GM18867 (cell line): ENCODE results near the gene COL5A1.

Experiments
- ATAC-seq: cut with Tn5 transposase; IDR thresholded peaks from one replicate; pipeline ENCODE4 v1.9.1; 2021; ENCODE audit warnings: mild to moderate bottlenecking, moderate library complexity; ENCODE audit not compliant: unreplicated experiment

COL5A1 gene

GRCh38 chr9:134867917-134868750, 226.5 kb downstream of the COL5A1 start:
- no peak for ATAC-seq

DNA sequence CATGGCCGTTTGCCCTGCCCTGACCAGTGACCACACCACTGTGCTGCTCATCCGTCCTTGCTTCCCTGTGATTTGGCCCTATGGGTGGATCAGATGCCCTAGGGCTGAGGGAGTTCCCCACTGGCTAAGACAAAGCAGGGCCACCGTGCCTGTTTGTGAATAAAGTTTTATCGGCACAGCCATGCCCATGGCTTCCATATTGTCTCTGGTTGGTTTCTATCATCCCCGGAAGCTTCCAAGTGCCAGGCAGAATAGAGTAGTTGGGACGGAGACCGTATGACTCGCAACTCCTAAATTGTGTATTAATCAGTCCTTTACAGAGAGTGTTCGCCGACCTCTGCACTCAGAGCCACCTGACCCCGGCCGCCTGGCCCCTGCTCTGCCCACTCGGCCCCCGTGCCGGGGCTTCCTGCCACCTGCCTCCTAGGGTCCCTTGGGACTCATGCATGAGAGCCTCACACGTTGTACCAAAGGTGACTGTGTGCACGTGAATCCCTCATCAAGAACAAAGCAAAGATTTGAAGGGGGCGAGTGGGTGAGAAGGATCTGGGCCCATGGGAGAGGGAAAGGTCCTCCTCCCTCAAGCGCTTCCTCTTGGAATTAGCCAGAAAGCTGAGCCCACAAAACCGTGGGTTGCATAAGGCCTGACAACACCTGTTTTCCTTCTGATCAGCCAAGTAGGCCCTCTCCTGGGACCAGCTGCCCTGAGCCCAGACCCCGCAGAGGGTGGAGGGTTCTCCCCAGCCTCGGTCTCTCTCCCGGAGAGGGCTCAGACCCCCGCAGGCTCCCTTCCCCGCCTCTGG, 227.3 kb downstream of the COL5A1 start:
- ATAC-seq = no peak

DNA sequence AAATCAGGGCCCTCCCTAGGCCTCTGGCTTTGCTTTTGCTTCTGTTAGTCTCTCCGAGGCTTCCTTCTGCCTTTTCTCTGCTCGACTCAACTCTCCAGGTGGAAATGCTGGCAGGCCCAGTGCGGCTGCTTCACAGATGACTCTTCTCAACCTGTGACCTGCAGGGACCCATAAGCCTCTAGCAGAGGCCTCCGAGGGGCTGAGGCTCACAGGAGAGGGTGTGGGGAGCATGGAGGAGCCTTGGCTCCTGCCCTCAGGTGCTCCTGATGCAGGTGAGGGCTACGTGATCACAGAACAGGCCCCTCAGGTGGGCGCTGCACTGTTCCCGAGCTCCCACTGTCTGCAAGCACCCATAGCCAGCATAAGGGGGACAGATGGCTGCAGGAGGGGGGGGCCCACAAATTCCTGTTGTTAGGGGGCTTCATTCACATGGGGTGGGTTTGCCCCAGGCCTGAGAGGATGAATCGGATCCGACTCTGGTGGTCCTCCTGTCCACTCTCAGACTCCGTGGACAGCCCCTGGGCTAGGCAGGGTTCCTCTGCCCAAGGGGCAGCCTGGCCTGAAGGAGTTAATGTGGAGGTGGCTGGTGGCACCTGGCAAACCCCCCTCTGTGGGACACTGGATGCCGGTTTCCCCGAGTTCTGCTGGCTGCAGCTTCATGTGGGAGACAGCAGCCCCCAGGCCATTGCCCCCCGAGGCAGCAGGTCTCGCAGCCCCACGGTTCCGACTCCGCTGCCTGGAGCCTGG, 228.1 kb downstream of the COL5A1 start:
- no peak for ATAC-seq

- ATAC-seq = no peak
Measured at GRCh38 chr9:134870301-134870694, 228.7 kb downstream of the COL5A1 start.

- ATAC-seq = no peak
Measured at GRCh38 chr9:134870746-134871662, 229.4 kb downstream of the COL5A1 start.

DNA sequence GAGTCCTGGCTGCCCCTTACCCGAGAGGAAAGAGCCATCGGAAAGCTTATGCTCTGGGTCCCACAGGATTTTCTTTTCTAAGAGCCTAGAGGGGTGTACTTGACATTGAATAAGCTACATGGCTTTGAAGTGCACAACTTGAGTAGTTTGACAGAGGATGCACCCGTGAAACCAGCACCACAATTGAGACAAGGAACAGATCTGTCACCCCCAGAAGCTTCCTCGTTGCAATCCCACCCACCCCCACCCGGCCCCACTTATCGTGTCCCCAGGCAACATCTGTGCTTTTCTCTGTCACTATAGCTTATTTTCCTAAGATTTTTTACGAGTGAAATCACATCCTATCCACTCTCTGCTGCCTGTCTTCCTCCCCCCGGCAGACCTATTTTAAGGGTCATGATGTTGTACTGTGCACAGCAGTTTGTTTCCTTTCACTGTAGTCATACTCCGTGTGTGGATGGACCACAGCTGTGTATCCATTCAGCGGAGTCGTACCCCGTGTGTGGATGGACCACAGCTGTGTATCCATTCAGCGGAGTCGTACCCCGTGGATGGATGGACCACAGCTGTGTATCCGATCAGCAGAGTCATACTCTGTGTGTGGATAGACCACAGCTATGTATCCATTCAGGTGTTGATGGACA, 230.2 kb downstream of the COL5A1 start:
- no peak for ATAC-seq

- ATAC-seq = no peak
Measured at GRCh38 chr9:134872482-134873231, 231.1 kb downstream of the COL5A1 start.

DNA sequence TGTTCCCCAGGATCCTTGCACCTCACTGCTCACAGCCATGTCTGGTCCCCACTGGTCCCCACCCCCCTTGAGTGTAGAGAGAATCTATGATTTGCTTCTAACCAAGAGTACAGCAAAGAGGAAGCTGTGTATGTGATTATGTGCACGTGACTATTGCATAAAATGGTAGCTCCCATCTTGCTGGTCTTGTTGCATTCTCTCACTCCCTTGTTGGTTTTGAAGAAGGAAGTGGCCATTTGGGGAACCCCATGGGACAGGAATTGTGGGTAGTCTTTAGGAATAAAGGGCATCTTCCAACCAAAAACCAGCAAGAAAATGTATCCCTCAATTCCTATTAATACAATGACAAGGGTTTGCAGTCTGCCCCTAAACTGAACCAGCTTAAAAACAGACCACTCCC, 233.8 kb downstream of the COL5A1 start:
- no peak for ATAC-seq

- ATAC-seq = no peak
Measured at GRCh38 chr9:134877541-134877940, 235.9 kb downstream of the COL5A1 start.

- ATAC-seq = no peak
Measured at GRCh38 chr9:134879664-134880483, 238.3 kb downstream of the COL5A1 start.

DNA sequence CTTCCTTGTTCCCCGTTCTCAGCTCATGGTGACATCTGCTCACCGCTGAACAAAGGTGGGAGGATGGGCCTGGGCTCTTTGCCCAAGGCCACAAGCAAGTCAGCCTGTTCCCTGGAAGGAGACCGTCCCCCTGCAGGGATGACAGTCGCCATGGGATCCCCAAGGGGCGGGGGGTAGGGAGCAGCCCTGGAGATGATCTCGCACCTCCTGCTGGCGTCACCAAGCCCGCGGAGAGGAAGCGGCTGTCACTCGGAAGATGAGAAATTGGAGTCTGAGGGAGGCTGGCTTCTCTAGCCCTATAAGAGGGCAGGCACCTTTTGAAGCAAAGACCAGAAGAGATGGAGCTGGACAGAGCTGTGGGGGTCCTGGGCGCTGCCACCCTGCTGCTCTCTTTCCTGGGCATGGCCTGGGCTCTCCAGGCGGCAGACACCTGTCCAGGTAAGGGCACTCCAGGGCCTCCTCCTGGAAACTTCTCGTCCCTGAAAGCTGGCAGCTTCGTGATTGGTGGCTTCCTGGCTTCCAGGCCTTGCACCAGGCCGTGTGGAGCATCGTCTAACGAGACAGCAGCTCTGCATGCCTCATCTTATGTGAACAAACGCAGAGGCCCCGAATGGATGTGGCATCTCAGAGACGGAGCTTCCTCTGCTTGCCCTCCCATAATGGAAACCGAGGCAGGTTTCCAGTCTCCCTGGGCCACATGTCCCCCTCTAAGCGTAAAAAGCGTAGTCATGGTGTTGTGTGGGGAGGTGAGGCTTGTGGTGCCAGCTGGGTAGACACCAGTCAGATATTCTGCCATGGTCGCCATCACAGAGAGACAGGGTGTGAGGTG, 239.1 kb downstream of the COL5A1 start, which contains the start of gene FCN2:
Gene FCN2, plus strand, starts transcription at position 327 of the 829 bp plus-strand sequence. Its CDS starts 12 bp downstream, at position 339.
- no peak for ATAC-seq

DNA sequence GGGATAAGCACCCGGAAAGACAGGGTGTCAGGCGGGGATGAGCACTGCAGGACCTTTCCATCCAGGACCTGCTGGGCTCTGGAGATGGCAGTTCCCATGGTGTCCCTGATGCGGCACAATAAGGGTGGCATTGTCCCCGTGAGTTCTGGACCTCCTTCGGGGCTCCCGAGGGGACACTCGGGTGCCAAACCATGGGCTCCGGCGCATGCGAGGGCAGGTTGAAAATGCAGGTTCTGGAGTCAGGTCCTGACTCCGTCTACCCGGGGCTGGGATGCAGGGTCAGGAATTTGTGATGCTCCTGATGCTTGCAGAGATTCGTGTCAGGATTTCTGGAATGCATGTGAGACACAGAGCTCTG, 239.7 kb downstream of the COL5A1 start:
- no peak for ATAC-seq

GRCh38 chr9:134882204-134882785, 240.7 kb downstream of the COL5A1 start:
- no peak for ATAC-seq

DNA sequence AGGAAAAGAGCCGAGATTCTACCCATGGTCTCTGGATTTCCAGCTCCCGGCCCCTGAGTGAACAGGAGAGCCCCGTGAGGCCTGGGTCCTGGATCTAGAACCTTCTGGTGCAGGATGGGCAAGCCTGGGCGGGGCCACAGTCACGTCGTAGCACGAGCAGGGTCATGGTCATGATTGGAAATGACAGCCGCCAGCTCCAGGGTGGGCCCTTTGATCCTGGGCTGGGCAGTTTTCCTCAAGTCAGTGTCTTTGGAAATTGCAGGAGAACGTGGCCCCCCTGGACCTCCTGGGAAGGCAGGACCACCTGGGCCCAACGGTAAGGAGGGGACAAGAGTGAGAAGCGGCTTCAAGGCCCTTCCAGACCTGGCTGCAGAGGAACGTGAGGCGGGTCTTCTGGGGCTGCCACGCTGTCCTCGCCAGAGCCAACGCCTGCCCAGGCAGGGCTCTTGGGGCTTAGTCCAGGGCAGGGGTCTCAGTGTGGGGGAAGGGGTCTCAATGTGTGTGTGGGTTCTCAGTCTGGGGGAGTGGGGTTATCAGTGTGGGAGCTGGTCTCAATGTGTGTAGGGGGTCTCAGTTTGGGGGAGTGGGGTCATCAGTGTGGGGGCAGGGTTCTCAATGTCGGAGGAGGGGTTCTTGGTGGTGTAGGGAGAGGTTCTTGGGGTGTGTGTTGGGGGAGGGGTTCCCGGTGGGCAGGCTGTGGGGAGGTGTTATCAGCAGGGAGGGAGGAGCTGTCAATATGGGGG, 241.6 kb downstream of the COL5A1 start:
- ATAC-seq = no peak

- ATAC-seq = no peak
Measured at GRCh38 chr9:134884492-134884891, 242.9 kb downstream of the COL5A1 start.

GRCh38 chr9:134885001-134885678, 243.5 kb downstream of the COL5A1 start:
- no peak for ATAC-seq
